Activated T-cell treated with anti-CD3 and anti-CD28 coated beads for 4 hours (primary cell): ENCODE data around the gene PDE6D.

Source experiments
- DNase-seq: peaks from one replicate; pipeline ENCODE4 v3.0.0-alpha.2; 2020

PDE6D gene

GRCh38 chr2:231706731-231707624, 74.1 kb downstream of the PDE6D start:
- peak; percentile 96 for DNase-seq

GRCh38 chr2:231704017-231704416, 77.1 kb downstream of the PDE6D start:
- no peak for DNase-seq

GRCh38 chr2:231701456-231702373, 79.4 kb downstream of the PDE6D start:
- DNase-seq: no peak

GRCh38 chr2:231699006-231699405, 82.1 kb downstream of the PDE6D start:
- no peak for DNase-seq

GRCh38 chr2:231696004-231696367, 85.1 kb downstream of the PDE6D start:
- no peak for DNase-seq

GRCh38 chr2:231693956-231694355, 87.1 kb downstream of the PDE6D start:
- DNase-seq: no peak

- DNase-seq: no peak
These were observed 88.2 kb downstream of the PDE6D start for GRCh38 chr2:231692847-231693246.

GRCh38 chr2:231691251-231691772, 89.8 kb downstream of the PDE6D start:
- DNase-seq: no peak

GRCh38 chr2:231689124-231689893, 91.8 kb downstream of the PDE6D start:
- DNase-seq: no peak

GRCh38 chr2:231688719-231689118, 92.4 kb downstream of the PDE6D start:
- no peak for DNase-seq

GRCh38 chr2:231687961-231688360, 93.1 kb downstream of the PDE6D start:
- no peak for DNase-seq

GRCh38 chr2:231687133-231687852, 93.8 kb downstream of the PDE6D start:
- peak; percentile 59 for DNase-seq

- DNase-seq: no peak
These were observed 94.6 kb downstream of the PDE6D start for GRCh38 chr2:231686192-231687100.

- no peak for DNase-seq
These were observed 95.5 kb downstream of the PDE6D start for GRCh38 chr2:231685349-231686191.

GRCh38 chr2:231684314-231685223, 96.5 kb downstream of the PDE6D start:
- DNase-seq: no peak

- DNase-seq: no peak
These were observed 97.5 kb downstream of the PDE6D start for GRCh38 chr2:231683292-231684235.

GRCh38 chr2:231682603-231683291, 98.3 kb downstream of the PDE6D start:
- no peak for DNase-seq
